T47D (cell line): ENCODE measurements around the gene ACCSL.

Source experiments
- DNase-seq, 2 experiments: peaks; one replicate each; pipeline versions ENCODE4 v3.0.0 to v3.0.0-alpha.2; 2011 to 2012; ENCODE audit warnings: low read depth in 1 of 2, low spot score in 1 of 2
- JUND ChIP-seq: IDR thresholded peaks from 2 replicates; pipeline ENCODE4 v1.6.1; 2012; ENCODE audit warnings: low read depth
- in situ Hi-C: cut with HindIII; loops from 2 replicates; pipeline ENCODE4 v1.10.0; 2016; ENCODE audit warnings: low sequenced_read_pairs, low pct_unique_long_range_greater_than_20kb

Gene ACCSL

DNA sequence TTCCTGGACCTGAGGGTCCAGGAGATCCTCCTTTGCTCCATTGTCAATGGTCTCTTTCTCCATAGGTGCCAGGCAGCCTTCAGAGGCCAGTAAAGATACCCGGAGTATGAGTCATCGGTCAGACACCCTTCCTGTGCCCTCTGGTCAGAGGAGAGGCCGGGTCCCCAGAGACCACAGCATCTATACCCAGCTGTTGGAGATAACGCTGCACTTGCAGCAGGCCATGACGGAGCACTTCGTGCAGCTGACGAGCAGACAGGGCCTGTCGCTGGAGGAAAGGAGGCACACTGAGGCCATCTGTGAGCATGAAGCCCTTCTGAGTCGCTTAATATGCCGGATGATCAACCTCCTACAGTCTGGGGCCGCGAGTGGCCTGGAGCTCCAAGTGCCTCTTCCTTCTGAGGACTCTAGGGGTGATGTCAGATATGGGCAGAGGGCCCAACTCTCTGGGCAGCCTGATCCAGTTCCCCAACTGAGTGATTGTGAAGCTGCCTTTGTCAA, at the start of gene ACCSL:
ACCSL (plus strand) TSS at position 51 of the 501 bp plus-strand sequence; CDS start at position 107, 56 bp downstream.
- in situ Hi-C loops = no loop called here
- TF ChIP-seq JUND = no peak
- DNase-seq = no peak

DNA sequence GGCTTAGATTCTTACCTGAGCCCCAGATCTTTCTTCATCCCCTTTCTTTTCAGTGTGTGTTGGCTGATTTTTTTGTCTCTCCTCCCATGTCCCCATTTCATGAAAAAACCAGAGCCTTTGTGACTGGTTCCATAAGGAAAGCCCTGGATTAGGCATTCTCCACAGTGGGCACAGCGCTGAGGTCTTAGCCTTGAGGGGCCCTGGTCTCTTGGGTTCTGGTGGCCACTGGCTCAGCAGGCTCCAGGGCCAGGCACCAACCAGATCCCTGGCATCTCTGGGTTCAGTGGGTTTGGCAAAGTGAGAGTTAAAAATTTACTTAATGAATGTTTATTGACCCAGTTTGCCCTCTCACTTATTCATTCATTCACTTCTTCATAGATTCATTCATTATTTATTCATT, 49.5 kb upstream of the ACCSL start:
- in situ Hi-C loops = no loop called here
- no peak for TF ChIP-seq JUND
- DNase-seq = no peak

DNA sequence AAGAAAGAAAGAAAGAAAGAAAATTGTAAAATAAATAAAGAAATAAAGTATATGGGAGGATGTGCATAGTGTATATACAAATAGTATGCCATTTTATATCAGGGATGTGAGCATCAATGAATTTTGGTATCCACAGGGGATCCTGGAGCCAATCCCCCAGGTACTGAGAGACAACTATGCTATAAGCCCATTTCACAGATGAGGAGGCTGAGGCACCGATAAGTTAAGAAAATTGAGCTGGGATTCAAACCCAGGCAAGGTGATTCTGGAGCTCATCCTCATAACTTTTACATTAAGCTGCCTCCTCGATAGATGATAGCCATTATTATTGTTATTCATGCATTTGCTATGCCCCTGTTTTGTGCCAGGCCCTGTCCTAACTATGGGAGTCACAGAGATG, 47.0 kb upstream of the ACCSL start:
- DNase-seq = no peak
- TF ChIP-seq JUND = no peak
- in situ Hi-C loops = no loop called here

DNA sequence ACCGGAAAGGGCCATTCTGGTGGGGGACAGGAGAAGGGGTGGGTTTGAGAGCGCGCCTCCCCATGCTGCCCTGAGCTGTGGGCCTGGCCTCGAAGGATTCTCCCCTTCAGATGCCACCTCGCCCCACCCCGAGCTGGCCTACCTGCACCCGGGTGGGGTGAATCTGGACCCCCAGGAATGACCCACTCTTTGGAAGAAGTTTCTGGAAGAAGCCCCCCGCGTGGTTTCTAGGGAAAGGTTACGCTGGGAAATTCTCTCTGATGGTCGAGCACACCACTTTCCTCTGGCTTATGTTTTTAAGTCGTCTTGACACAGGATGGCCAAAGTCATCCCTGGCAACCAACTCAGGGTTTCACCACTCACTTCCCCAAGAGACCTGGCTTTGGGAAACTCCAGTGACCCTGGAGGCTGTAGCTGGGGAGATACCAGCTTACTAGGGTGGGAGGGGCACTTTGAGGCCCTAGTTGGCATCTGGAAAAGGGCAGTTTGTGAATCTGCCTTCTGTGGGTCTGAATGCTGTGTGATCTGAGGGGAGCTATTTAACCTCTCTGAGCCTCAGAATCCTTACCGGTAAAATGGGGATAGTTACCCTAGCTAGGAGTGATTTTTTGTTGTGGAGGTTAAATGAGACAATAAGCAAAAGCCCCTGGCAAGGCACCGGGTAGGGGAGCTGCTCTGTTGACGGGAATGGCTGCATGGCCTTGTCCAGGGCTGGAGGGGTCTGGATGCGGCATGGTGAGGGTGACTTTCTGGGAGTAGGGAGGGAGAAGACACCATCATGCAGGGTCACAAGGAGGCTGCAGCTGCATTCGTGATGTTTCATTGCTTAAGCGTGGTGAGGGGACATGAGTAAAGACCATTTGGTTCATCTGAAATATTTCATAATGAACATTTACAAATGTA, 45.3 kb upstream of the ACCSL start:
- no peak for TF ChIP-seq JUND
- DNase-seq = no peak
- in situ Hi-C loops = no loop called here

DNA sequence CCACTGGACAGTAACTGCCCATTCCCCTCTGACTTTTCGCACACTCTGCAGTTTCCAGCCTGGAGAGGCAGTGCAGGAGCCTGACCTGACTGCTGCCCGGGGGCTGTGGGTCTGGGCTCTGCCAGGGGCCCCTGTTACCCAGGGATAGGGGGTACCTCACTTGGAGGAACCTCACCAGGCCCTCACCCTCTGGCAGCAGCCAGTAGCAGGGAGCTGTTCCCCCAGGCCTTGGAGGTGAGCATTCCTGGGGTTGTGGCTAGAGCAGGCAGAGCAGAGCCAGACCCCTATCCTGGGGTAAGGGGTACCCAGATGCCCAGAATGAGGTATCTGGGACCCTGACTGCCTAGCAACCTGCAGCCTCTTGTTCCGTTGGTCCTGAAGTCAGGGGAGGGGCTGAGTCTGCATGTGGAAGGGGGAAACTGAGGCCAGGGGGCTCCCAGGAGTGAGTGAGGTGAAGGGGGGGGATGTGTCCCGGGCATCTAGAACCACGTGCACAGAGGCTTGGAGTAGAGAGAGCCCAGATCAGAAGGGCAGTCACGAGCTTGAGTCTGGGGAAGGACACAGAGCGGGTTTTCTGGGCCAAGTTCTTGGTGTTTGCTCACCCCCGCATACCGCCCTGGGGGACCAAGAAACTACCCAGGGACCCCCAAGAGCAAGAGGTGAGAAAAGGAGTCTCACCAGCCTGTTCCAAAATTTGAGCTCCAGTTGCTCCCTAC, 43.9 kb upstream of the ACCSL start:
- no peak for TF ChIP-seq JUND
- DNase-seq = no peak
- in situ Hi-C loops = no loop called here

DNA sequence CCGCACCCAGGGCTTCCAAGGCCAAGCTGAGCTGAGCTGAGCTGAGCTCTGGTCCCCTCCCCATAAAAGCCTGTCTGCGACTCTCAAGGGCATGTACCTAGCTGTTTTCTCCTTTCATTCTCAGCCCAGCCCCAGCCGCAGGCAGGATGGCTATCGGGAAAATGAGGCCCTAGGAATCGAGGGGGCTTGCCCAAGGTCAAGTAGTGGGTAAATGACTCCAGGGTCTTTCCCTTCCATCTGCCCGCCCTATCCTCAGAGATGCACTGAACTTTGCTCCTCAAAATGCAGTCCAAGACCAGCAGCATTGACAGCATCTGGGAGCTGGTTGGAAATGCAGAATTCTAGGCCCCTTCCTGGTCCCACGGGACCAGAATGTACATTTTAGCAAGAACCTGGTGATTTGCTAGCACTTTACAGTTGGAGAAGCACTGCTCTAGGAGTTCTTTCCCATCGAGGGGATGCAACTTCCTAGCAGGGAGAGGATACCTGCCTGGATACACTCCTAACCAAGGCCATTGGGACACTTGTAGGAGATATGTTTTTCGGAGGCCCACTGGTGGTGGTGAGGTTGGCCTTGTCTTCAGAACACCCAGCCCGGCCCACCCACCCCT, 43.2 kb upstream of the ACCSL start:
- in situ Hi-C loops = no loop called here
- TF ChIP-seq JUND = no peak
- DNase-seq = no peak

DNA sequence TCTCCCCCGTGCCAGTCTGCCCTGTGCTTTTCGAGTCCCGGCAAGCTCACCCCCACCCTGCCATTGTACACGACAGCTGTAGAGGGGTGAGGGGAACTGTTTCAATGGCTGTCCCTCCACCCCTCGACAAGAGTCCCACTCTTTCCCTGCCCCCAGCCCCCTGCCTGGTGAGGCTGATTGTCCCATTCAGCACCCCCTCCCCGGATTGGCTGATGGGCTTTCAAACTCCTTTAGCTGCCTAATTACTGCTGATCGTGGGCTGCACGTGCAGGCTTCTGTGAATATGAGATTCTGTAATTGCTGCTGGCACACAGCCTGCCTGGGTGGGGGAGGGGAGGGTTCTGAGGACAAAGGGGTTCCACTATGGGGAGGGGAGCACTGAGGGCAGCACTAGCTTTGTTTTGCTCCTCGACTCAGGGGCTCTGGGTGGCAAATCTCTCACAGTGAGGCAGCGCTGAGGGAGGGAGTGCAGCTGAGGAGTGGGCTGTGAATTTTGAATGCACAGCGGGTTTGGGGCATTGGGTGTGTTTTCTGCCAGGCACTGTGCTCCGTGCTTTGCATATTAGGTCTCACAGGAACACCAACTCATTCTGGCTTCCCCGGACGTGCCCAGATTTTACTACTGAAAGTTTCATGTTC, 42.6 kb upstream of the ACCSL start:
- no peak for TF ChIP-seq JUND
- in situ Hi-C loops = no loop called here
- DNase-seq = no peak

DNA sequence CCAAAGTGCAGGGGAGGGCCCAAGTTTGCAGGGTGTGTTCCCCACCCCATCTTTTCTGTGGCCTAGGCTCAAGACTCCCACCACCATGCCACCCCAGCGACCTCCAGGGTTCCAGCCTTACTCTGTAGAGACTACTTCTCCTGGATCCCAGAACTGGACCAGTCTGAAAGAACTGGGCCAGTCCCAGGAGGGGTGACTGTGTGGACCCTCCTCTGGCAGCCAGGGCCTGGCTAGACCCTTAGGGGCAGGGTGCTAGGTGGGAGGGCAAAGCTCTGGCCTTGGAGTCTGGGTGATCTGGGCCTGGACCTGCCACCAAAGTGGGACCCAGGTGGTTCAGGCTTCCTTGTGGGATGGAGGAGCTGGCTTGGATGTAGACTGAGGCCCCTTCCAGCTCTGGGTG, 41.8 kb upstream of the ACCSL start:
- TF ChIP-seq JUND = no peak
- in situ Hi-C loops = no loop called here
- DNase-seq = no peak

DNA sequence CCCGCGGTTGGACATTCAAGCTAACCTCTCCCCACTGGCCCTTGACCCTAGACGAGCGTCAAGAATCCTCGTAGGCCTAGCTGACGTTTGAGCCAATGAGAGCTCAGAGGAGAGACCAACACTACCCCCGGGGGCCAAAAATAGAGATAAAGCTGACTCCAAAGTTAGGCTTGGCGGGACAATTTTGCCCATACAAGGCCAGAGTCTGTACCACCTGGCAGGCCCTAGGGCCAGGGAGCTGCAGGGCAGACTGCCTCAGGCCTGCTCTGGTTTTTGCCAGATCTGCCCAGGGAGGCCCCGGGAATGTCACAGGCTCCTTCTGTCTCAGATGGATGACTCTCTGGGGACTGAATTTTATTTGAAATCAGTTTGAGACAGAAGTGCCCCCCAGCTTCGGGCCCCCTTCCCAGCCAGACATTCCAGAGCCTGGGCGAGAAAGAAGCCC, 40.8 kb upstream of the ACCSL start:
- TF ChIP-seq JUND = no peak
- in situ Hi-C loops = no loop called here
- no peak for DNase-seq

DNA sequence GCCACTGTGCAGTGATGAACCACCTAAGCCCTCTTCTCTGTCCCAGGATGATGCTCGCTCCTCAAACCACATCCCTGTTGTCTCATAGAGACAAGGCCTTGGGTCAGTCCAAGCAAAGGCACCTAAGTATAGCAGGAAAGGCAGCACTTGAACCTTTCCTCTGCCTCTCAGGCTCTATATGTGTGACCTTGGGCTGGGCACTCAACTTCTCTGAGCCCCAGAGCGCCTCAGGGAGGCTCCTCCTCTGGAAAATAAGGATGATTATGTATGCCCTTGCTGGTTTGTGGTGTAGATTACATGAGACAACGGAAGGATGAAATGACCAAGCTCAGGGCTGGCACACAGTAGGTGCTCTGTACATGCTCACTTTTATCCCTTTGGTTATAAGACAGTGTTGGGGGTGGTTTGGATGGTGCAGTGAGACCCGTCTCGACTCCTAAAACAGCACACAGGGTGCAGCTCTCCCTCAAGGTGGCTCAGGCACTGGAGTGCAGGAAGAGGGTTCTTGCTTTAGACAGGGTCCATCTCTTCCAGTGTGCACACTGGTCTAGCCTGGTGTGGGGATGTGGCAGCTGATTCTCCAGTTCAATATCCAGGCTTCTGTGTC, 40.2 kb upstream of the ACCSL start:
- no peak for TF ChIP-seq JUND
- no peak for DNase-seq
- in situ Hi-C loops = no loop called here

DNA sequence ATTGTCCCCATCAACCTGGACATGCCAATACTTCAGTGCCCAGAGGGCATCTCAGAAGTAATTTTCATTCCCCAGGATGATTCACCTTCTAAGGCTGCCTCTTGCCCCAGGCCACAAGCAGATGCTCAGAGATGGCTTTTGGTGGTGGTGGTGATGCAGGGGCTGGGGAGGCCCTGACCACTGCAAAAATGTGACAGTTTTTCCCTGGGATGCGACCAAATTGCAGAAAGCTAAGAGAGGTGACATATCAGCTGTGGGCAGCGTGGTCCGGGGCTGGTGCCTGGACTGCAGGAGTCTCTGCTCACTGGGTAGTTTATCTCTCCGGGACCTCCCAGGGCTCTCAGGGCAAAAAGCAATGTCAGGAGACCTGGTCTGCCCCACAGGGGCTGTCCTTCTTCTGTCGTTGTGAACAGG, 39.7 kb upstream of the ACCSL start:
- peak in 1 of 2 experiments; percentile 26 for DNase-seq
- in situ Hi-C loops = no loop called here
- TF ChIP-seq JUND = no peak

DNA sequence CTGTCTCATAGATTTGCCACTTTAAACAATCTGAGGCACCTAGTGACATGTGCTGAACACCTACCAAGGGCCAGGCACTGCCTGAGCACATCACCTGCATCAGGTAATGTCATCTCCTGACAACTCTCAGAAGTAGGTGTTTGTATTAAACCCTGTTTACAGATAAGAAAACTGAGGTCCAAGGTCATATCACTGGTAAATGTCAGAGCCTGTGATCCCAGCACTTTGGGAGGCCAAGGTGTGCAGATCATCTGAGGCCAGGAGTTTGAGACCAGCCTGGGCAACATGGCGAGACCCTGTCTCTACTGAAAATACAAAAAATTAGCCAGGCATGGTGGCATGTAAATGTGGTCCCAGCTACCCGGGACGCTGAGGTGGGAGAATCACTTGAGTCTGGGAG, 39.1 kb upstream of the ACCSL start:
- DNase-seq = no peak
- no peak for TF ChIP-seq JUND
- in situ Hi-C loops = no loop called here
